Suprapubic skin (tissue), 4 donors: Measurements from ENCODE around the gene ARHGEF12.

Source experiments
- EP300 ChIP-seq: sonication (generic); formaldehyde crosslinking; IDR thresholded peaks from one replicate; pipeline ENCODE4 v1.6.1; 2017; ENCODE audit warnings: antibody characterized with exemption
- POLR2A ChIP-seq, 2 donors: fragments of 450-650 bp; IDR thresholded peaks; one replicate each; pipeline ENCODE4 v1.6.1; 2017; ENCODE audit warnings: antibody characterized with exemption in 2 of 2, mild to moderate bottlenecking in 2 of 2, moderate library complexity in 2 of 2
- POLR2AphosphoS5 ChIP-seq, 3 donors: sonication (generic); formaldehyde crosslinking; IDR thresholded peaks; one replicate each; pipeline ENCODE4 v1.6.1; 2017; ENCODE audit warnings: antibody characterized with exemption in 3 of 3
- TF ChIP-seq, protein P1 (sequence below), 2 donors: fragments of 200-600 bp in 1 of 2; fragments of 450-650 bp in 1 of 2; sonication (generic) in 1 of 2; IDR thresholded peaks; one replicate each; pipeline ENCODE4 v1.5.1; 2016 to 2019; ENCODE audit warnings: antibody characterized with exemption in 2 of 2, mild to moderate bottlenecking in 1 of 2, moderate library complexity in 1 of 2

DNA sequence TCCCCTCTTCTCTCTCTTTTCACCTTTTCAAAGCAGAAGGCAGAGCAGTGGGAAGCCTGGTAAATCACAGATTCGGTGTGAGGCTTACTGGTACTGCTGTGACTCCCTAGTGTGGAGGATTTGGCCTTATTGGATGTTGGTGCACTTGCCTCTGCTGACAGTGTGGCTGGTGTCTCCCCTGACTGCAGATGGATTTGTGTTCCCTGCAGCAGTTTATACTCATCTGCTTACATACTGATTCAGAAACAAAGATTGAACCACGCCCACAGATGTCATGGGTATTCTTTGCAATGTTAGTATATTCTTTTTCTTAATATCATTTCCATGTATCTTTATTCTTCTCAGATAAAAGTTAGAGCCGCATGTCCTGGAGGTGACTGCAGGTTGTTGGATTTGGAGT lies 148.5 kb downstream of the ARHGEF12 start:
- TF ChIP-seq, protein P1, sequence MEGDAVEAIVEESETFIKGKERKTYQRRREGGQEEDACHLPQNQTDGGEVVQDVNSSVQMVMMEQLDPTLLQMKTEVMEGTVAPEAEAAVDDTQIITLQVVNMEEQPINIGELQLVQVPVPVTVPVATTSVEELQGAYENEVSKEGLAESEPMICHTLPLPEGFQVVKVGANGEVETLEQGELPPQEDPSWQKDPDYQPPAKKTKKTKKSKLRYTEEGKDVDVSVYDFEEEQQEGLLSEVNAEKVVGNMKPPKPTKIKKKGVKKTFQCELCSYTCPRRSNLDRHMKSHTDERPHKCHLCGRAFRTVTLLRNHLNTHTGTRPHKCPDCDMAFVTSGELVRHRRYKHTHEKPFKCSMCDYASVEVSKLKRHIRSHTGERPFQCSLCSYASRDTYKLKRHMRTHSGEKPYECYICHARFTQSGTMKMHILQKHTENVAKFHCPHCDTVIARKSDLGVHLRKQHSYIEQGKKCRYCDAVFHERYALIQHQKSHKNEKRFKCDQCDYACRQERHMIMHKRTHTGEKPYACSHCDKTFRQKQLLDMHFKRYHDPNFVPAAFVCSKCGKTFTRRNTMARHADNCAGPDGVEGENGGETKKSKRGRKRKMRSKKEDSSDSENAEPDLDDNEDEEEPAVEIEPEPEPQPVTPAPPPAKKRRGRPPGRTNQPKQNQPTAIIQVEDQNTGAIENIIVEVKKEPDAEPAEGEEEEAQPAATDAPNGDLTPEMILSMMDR (IDR thresholded peaks at IDR 0.05): no peak
- TF ChIP-seq POLR2A (IDR thresholded peaks at IDR 0.05): no peak
- no peak for TF ChIP-seq EP300
- TF ChIP-seq POLR2AphosphoS5 (IDR thresholded peaks at IDR 0.05): no peak
